Neutrophil (primary cell): ENCODE data around the gene PDE2A.

ENCODE experiments used
- H3K27ac ChIP-seq: fragments of 200-600 bp; sonication (generic); 2 replicates; pipeline ENCODE4 v1.5.1; 2016; ENCODE audit warnings: mild to moderate bottlenecking, moderate library complexity
- H3K27me3 ChIP-seq: fragments of 200-600 bp; sonication (generic); 2 replicates; pipeline ENCODE4 v1.6.0; 2016; ENCODE audit warnings: mild to moderate bottlenecking
- H3K36me3 ChIP-seq: fragments of 200-600 bp; sonication (generic); 2 replicates; pipeline ENCODE4 v1.5.1; 2017
- H3K4me1 ChIP-seq, 2 experiments: fragments of 200-600 bp in 1 of 2; sonication (generic) in 1 of 2; 1 replicate in 1 of 2; 2 replicates in 1 of 2; pipeline versions ENCODE4 v1.5.1 to v1.6.1; 2013 to 2016; ENCODE audit warnings: low read depth in 1 of 2, low read length in 1 of 2, mild to moderate bottlenecking in 1 of 2, moderate library complexity in 1 of 2; ENCODE audit not compliant: control insufficient read depth in 1 of 2, insufficient read depth in 1 of 2
- H3K4me3 ChIP-seq, 2 experiments: fragments of 200-600 bp in 1 of 2; sonication (generic) in 1 of 2; 1 replicate in 1 of 2; 2 replicates in 1 of 2; pipeline ENCODE4 v1.5.1; 2013 to 2016; ENCODE audit warnings: low read depth in 1 of 2, low read length in 1 of 2, mild to moderate bottlenecking in 1 of 2, moderate library complexity in 1 of 2
- H3K9me3 ChIP-seq: fragments of 200-600 bp; sonication (generic); 2 replicates; pipeline ENCODE4 v1.5.1; 2016
- TF ChIP-seq, protein P1 (sequence below): fragments of 200-600 bp; sonication (generic); IDR thresholded peaks from 2 replicates; pipeline ENCODE4 v1.5.1; 2016; ENCODE audit warnings: antibody characterized with exemption

Gene PDE2A

DNA sequence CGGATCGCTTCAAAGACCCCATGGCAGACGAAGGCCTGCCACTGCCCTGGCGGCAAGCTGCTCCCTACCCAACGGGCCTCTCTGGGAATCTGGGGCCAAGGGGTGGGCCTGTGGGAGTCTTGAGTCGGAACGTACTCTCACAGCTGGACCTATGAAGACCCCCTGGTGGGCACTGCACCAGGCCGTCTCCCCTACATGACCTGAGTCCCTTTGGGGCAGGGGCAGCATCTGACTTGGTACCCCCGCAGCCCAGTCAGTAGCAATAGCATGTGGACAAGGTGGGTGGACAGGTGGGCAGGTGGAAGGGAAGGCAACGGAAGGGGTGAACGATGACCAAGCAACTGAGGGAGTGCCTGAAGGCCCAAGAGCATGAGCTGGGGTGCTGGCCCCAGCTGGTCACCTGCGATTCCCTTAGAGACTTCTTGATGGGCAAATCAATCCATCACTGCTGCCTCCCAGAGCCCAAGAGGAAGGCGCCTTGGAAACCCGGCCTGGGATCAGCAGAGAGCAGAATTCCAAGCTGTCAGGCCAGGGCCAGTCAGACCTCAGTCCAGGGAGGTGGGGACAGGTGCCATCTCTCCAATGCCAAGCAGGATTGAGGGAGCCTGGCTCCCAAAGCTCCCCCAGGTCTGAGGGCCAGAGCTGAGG lies 42.7 kb upstream of the PDE2A start:
- peak overlapping the region; percentile 99 for H3K27ac ChIP-seq
- no peaks in the 10 kb centered on the region for H3K9me3 ChIP-seq
- H3K4me1 ChIP-seq, result peaks cover 53 to 66% of the 10 kb centered on the region in 2 experiments
- peaks cover 93% of the 10 kb centered on the region for H3K36me3 ChIP-seq
- H3K27me3 ChIP-seq, result no peaks in the 10 kb centered on the region
- TF ChIP-seq, protein P1, sequence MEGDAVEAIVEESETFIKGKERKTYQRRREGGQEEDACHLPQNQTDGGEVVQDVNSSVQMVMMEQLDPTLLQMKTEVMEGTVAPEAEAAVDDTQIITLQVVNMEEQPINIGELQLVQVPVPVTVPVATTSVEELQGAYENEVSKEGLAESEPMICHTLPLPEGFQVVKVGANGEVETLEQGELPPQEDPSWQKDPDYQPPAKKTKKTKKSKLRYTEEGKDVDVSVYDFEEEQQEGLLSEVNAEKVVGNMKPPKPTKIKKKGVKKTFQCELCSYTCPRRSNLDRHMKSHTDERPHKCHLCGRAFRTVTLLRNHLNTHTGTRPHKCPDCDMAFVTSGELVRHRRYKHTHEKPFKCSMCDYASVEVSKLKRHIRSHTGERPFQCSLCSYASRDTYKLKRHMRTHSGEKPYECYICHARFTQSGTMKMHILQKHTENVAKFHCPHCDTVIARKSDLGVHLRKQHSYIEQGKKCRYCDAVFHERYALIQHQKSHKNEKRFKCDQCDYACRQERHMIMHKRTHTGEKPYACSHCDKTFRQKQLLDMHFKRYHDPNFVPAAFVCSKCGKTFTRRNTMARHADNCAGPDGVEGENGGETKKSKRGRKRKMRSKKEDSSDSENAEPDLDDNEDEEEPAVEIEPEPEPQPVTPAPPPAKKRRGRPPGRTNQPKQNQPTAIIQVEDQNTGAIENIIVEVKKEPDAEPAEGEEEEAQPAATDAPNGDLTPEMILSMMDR, result no peak
- H3K4me3 ChIP-seq, result no peak overlapping the region

DNA sequence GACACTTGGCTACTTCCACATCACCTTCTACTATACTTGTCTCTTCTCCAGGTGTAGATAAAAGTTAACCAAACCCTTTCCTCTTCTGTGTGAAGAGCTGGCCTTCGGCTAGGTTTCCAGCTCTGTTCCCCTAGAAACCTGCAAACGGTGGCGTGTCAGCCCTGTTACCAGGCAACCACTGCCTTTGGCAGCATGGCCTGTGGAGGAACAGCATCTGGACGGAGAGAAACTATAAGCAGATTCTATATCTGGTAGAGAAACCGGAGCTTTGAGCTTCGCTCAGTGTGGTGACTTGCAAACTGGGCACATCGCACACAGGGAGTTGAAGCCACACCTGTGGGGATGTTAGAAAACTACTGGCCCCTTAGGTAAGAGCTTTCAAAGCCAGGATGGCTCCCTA lies 42.1 kb upstream of the PDE2A start:
- peaks cover 47 to 60% of the 10 kb centered on the region in 2 experiments for H3K4me1 ChIP-seq
- TF ChIP-seq, protein P1, result no peak

DNA sequence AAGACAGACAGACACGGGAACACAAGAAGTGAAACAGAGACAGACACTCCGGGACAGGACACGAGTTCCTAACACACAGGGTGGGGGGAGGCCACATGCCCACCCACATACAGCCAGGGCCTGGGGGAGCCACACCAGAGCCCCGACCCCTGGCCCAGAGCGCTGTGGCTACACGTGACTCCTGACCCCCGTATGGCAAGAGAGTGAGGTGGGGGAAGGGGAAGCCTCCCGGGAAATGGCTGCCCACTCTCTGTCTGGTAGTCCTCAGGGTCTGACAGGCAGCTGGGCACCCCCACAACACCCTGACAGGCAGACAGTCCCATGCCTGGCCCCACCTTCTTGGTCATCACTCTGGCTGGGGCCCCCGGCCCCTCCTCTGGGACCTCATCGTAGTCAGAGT lies 38.6 kb upstream of the PDE2A start:
- no peaks in the 10 kb centered on the region for H3K9me3 ChIP-seq
- H3K27me3 ChIP-seq, result no peaks in the 10 kb centered on the region
- H3K4me3 ChIP-seq, result no peak overlapping the region
- H3K4me1 ChIP-seq, result peaks cover 13 to 25% of the 10 kb centered on the region in 2 experiments
- H3K27ac ChIP-seq, result peak overlapping the region; percentile 44
- TF ChIP-seq, protein P1, result no peak
- peaks cover 98% of the 10 kb centered on the region for H3K36me3 ChIP-seq

More for the DNA sequence above, 42.1 kb upstream of the PDE2A start:
- Histone ChIP-seq H3K9me3 (no peaks in the 10 kb centered on the region), H3K27ac (peak overlapping the region; percentile 99), H3K27me3 (no peaks in the 10 kb centered on the region), H3K36me3 (peaks cover 95% of the 10 kb centered on the region), H3K4me3 (no peak overlapping the region)

DNA sequence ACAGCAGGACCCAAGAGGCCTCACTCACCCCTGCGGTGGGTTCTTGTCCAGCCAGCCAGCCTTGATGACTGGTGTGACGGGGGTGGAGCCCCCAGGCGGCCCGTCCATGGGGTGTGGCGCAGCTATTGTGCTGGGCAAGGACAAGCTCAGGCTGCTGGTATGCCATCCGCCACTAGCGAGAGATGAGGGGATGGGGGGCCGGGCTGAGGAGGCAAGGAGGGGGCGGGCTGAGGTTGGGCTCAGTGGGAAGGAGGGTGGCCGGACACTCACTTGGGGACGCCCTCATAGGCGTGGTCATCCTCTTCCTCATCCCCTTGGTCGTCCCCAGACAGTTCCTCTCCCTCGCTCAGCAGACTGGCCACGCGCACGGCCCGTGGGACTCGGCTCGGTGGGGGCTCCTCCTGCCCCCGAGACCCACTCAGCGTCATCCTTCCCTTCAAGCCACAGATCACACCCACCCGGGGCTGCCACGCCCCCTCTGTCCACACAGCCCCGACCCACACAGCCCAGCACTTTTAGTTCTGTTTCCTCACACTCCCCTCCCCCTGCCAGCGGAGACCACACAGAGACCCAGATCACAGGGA lies 38.0 kb upstream of the PDE2A start:
- no peaks in the 10 kb centered on the region for H3K27me3 ChIP-seq
- H3K9me3 ChIP-seq, result no peaks in the 10 kb centered on the region
- H3K27ac ChIP-seq, result peak overlapping the region; percentile 44
- peaks cover 7 to 19% of the 10 kb centered on the region in 2 experiments for H3K4me1 ChIP-seq
- peaks cover 98% of the 10 kb centered on the region for H3K36me3 ChIP-seq
- TF ChIP-seq, protein P1, result no peak
- H3K4me3 ChIP-seq, result no peak overlapping the region

DNA sequence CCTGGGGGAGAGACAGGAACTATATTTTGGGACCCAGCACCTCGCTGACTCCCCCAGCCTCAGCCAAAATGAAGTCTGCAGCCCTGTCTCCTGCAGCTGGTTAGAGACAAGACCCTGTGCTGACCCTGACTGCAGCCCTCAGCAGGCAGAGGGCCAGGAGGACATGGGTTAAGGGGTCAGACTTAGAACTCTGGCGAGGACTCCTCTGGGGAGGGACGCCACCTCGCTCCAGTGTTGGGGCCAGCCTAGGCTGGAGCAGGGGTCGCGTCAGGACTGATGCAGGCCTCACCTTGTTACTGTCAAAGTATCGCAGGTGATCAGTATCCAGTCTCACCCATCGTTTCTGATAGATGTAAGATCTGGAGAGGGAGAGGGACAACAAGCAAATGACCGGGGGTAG lies 36.9 kb upstream of the PDE2A start:
- peak overlapping the region; percentile 33 for H3K27ac ChIP-seq
- no peak overlapping the region for H3K4me3 ChIP-seq
- TF ChIP-seq, protein P1, result no peak
- H3K36me3 ChIP-seq, result peaks cover 98% of the 10 kb centered on the region
- no peaks in the 10 kb centered on the region for H3K27me3 ChIP-seq
- H3K9me3 ChIP-seq, result no peaks in the 10 kb centered on the region
- peaks cover under 1 to 11% of the 10 kb centered on the region in 2 experiments for H3K4me1 ChIP-seq
